Measurements from ENCODE around the gene LRRC23. TPM values are rescaled to one million over a fixed set of nuclear protein-coding genes. Genes with fewer than 3 reads are reported as not detected.

LRRC23 gene
- 8.6 TPM for total RNA-seq

- Histone ChIP-seq H3K9me3 (no peaks in the 10 kb centered on the region), H3K27ac (peak within 1 kb of the TSS; percentile 76), H3K27me3 (no peaks in the 10 kb centered on the region), H3K4me1 (peaks cover 16% of the 10 kb centered on the region), H3K4me3 (peak within 1 kb of the TSS; percentile 74 to 77), H3K36me3 (peaks cover 0 to 5% of the 10 kb centered on the region in 2 donors)
- DNase-seq (ENCODE audit: extremely low spot score in 2 of 2), result no peak
- intact Hi-C loops (cut with DNase I), result no loop called here
- TF ChIP-seq POLR2AphosphoS5 (IDR thresholded peaks at IDR 0.05; ENCODE audit: insufficient read depth in 1 of 2, low read depth in 1 of 2) (peak; percentile 92 to 94), POLR2A (IDR thresholded peaks at IDR 0.05) (peak in 1 of 2 donors; percentile 36), CTCF (IDR thresholded peaks at IDR 0.05) (peak in 1 of 3 experiments; percentile 3)
Observed at GRCh38 chr12:6904280-6905276, at the start of gene LRRC23. Gene LRRC23, plus strand, starts transcription at chr12:6904822. Its CDS starts 812 bp downstream, at chr12:6905634.

GRCh38 chr12:6855322-6855721 lies 49.3 kb upstream of the LRRC23 start:
- H3K4me1 ChIP-seq, result peaks cover 21% of the 10 kb centered on the region
- no peaks in the 10 kb centered on the region for H3K9me3 ChIP-seq
- no peak for TF ChIP-seq POLR2AphosphoS5 (IDR thresholded peaks at IDR 0.05; ENCODE audit: insufficient read depth in 1 of 2, low read depth in 1 of 2)
- no peak for TF ChIP-seq CTCF (IDR thresholded peaks at IDR 0.05)
- no peak for TF ChIP-seq POLR2A (IDR thresholded peaks at IDR 0.05)
- H3K36me3 ChIP-seq, result peaks cover 0 to 53% of the 10 kb centered on the region in 2 donors
- H3K27ac ChIP-seq, result no peak overlapping the region
- H3K27me3 ChIP-seq, result no peaks in the 10 kb centered on the region
- H3K4me3 ChIP-seq, result no peak overlapping the region
- intact Hi-C loops (cut with DNase I), result no loop called here
- DNase-seq (ENCODE audit: extremely low spot score in 2 of 2), result no peak

- H3K36me3 ChIP-seq, result peaks cover 6 to 87% of the 10 kb centered on the region in 2 donors
- no peak overlapping the region for H3K4me3 ChIP-seq
- H3K27ac ChIP-seq, result no peak overlapping the region
- TF ChIP-seq POLR2A (IDR thresholded peaks at IDR 0.05) (no peak), CTCF (IDR thresholded peaks at IDR 0.05) (no peak), POLR2AphosphoS5 (IDR thresholded peaks at IDR 0.05; ENCODE audit: insufficient read depth in 1 of 2, low read depth in 1 of 2) (no peak)
- intact Hi-C loops (cut with DNase I), result no loop called here
- no peaks in the 10 kb centered on the region for H3K27me3 ChIP-seq
- no peak for DNase-seq (ENCODE audit: extremely low spot score in 2 of 2)
- H3K4me1 ChIP-seq, result peaks cover 4% of the 10 kb centered on the region
- no peaks in the 10 kb centered on the region for H3K9me3 ChIP-seq
Observed at GRCh38 chr12:6858799-6859198, 45.8 kb upstream of the LRRC23 start.

GRCh38 chr12:6860116-6860515 lies 44.5 kb upstream of the LRRC23 start:
- Histone ChIP-seq H3K4me3 (no peak overlapping the region), H3K36me3 (peaks cover 6 to 98% of the 10 kb centered on the region in 2 donors), H3K27me3 (no peaks in the 10 kb centered on the region), H3K27ac (no peak overlapping the region), H3K4me1 (no peaks in the 10 kb centered on the region), H3K9me3 (no peaks in the 10 kb centered on the region)
- DNase-seq (ENCODE audit: extremely low spot score in 2 of 2), result no peak
- intact Hi-C loops (cut with DNase I), result no loop called here
- no peak for TF ChIP-seq POLR2A (IDR thresholded peaks at IDR 0.05)
- TF ChIP-seq CTCF (IDR thresholded peaks at IDR 0.05), result no peak
- TF ChIP-seq POLR2AphosphoS5 (IDR thresholded peaks at IDR 0.05; ENCODE audit: insufficient read depth in 1 of 2, low read depth in 1 of 2), result no peak

- H3K9me3 ChIP-seq, result no peaks in the 10 kb centered on the region
- TF ChIP-seq POLR2A (IDR thresholded peaks at IDR 0.05), result no peak
- no peak for TF ChIP-seq CTCF (IDR thresholded peaks at IDR 0.05)
- no peak for TF ChIP-seq POLR2AphosphoS5 (IDR thresholded peaks at IDR 0.05; ENCODE audit: insufficient read depth in 1 of 2, low read depth in 1 of 2)
- H3K27me3 ChIP-seq, result no peaks in the 10 kb centered on the region
- H3K27ac ChIP-seq, result no peak overlapping the region
- intact Hi-C loops (cut with DNase I), result no loop called here
- no peak overlapping the region for H3K4me3 ChIP-seq
- no peaks in the 10 kb centered on the region for H3K4me1 ChIP-seq
- DNase-seq (ENCODE audit: extremely low spot score in 2 of 2), result no peak
- H3K36me3 ChIP-seq, result peaks cover 6 to 93% of the 10 kb centered on the region in 2 donors
Observed at GRCh38 chr12:6860942-6861341, 43.7 kb upstream of the LRRC23 start.

All from vagina (tissue), 2 donors.